IMR-90 (cell line): Measurements from ENCODE around the gene EPS15. TPM values are rescaled to one million over a fixed set of nuclear protein-coding genes. Genes with fewer than 3 reads are reported as not detected.
A peak's percentile ranks its signal among the peaks of the same experiment; 100 is the strongest.

Source experiments
- ATAC-seq: fragments of 200-7000 bp; cut with Tn5 transposase; 2 replicates; pipeline ENCODE4 v1.9.1; 2020; ENCODE audit warnings: low read depth, mild to moderate bottlenecking, moderate library complexity
- BruUV-seq: library from RNA; stranded (reverse); fragments of 400-500 nt; replicated peaks from 2 replicates; lab custom pipeline; 2021; lab: Mats Ljungman, UMichigan
- CTCF ChIA-PET: fragments of 300-600 bp; formaldehyde crosslinking; extraction: SDS; loops from one replicate; lab custom pipeline; 2021; ENCODE audit warnings: antibody characterized with exemption; lab: Yijun Ruan, JAX
- POLR2A ChIA-PET: fragments of 300-600 bp; sonication (Branson Sonifier 250); formaldehyde crosslinking; loops from one replicate; lab custom pipeline; 2022; ENCODE audit warnings: antibody characterized with exemption; ENCODE audit not compliant: unreplicated experiment; lab: Charles Lee
- DNase-seq: peaks from one replicate; pipeline ENCODE4 v3.0.0; 2013
- H2AFZ ChIP-seq: replicated peaks from 2 replicates; pipeline ENCODE3; 2013; ENCODE audit warnings: low read length, mild to moderate bottlenecking; ENCODE audit not compliant: poor library complexity
- H2AK5ac ChIP-seq: 2 replicates; pipeline ENCODE4 v1.6.1; 2013; ENCODE audit warnings: low read depth, low read length, inconsistent platforms
- H2AK9ac ChIP-seq: replicated peaks from 2 replicates; pipeline ENCODE3; 2013; ENCODE audit warnings: mild to moderate bottlenecking, low read depth, low read length, moderate library complexity; ENCODE audit not compliant: poor library complexity
- H2BK120ac ChIP-seq: 2 replicates; pipeline ENCODE4 v1.6.1; 2013; ENCODE audit warnings: low read depth, low read length, inconsistent platforms
- H2BK15ac ChIP-seq: 3 replicates; pipeline ENCODE4 v1.6.1; 2013; ENCODE audit warnings: low read depth, low read length, inconsistent platforms
- H2BK20ac ChIP-seq: 2 replicates; pipeline ENCODE4 v1.6.1; 2013; ENCODE audit warnings: low read depth, mild to moderate bottlenecking, inconsistent platforms, low read length, moderate library complexity
- H2BK5ac ChIP-seq: 2 replicates; pipeline ENCODE4 v1.6.1; 2013; ENCODE audit warnings: mild to moderate bottlenecking, low read depth, low read length, inconsistent platforms; ENCODE audit not compliant: poor library complexity, severe bottlenecking
- H3K14ac ChIP-seq: replicated peaks from 2 replicates; pipeline ENCODE4 v1.6.1; 2013; ENCODE audit warnings: low read depth, low read length, inconsistent platforms
- H3K18ac ChIP-seq: 2 replicates; pipeline ENCODE4 v1.6.1; 2013; ENCODE audit warnings: low read depth, low read length, control low read depth
- H3K23ac ChIP-seq: 2 replicates; pipeline ENCODE4 v1.6.1; 2013; ENCODE audit warnings: low read depth, low read length, inconsistent platforms
- H3K27ac ChIP-seq: 2 replicates; pipeline ENCODE4 v1.5.1; 2013; ENCODE audit warnings: mild to moderate bottlenecking, control low read depth, low read length; ENCODE audit not compliant: insufficient read depth
- H3K27me3 ChIP-seq: 2 replicates; pipeline ENCODE4 v1.6.1; 2013; ENCODE audit warnings: low read length; ENCODE audit not compliant: control insufficient read depth, insufficient read depth
- H3K36me3 ChIP-seq: 2 replicates; pipeline ENCODE4 v1.6.1; 2013; ENCODE audit warnings: low read length, mixed read lengths; ENCODE audit not compliant: control insufficient read depth, insufficient read depth
- H3K4ac ChIP-seq: 2 replicates; pipeline ENCODE4 v1.6.1; 2013; ENCODE audit warnings: low read depth, low read length, inconsistent platforms
- H3K4me1 ChIP-seq: 2 replicates; pipeline ENCODE4 v1.6.1; 2013; ENCODE audit warnings: low read length, mixed read lengths; ENCODE audit not compliant: control insufficient read depth, insufficient read depth
- H3K4me2 ChIP-seq: 2 replicates; pipeline ENCODE4 v1.6.1; 2013; ENCODE audit warnings: low read depth, mild to moderate bottlenecking, control low read depth, low read length, moderate library complexity
- H3K4me3 ChIP-seq: 2 replicates; pipeline ENCODE4 v1.5.1; 2013; ENCODE audit warnings: low read depth, mild to moderate bottlenecking, control low read depth, low read length, moderate library complexity; ENCODE audit not compliant: insufficient read depth
- H3K56ac ChIP-seq: 2 replicates; pipeline ENCODE4 v1.6.1; 2013; ENCODE audit warnings: low read length, inconsistent platforms; ENCODE audit not compliant: insufficient read depth; ENCODE audit errors: extremely low read depth
- H3K79me1 ChIP-seq, 2 experiments: 2 replicates each; pipeline ENCODE4 v1.6.1; 2013; ENCODE audit warnings: low read length in 2 of 2, inconsistent platforms in 1 of 2, low read depth in 1 of 2
- H3K9ac ChIP-seq: 2 replicates; pipeline ENCODE4 v1.6.1; 2013; ENCODE audit warnings: low read depth, low read length, control low read depth
- H3K9me1 ChIP-seq: 2 replicates; pipeline ENCODE4 v1.6.1; 2013; ENCODE audit warnings: low read length, inconsistent platforms; ENCODE audit not compliant: insufficient read depth
- H3K9me3 ChIP-seq: 2 replicates; pipeline ENCODE4 v1.6.1; 2013; ENCODE audit warnings: low read length; ENCODE audit not compliant: control insufficient read depth, insufficient read depth
- H4K20me1 ChIP-seq: 2 replicates; pipeline ENCODE4 v1.6.1; 2013; ENCODE audit warnings: low read length, inconsistent platforms; ENCODE audit not compliant: insufficient read depth
- H4K5ac ChIP-seq: 2 replicates; pipeline ENCODE4 v1.6.1; 2013; ENCODE audit warnings: mild to moderate bottlenecking, low read depth, low read length, control low read depth
- H4K8ac ChIP-seq, 2 experiments: 2 replicates each; pipeline ENCODE4 v1.6.1; 2013; ENCODE audit warnings: low read depth in 2 of 2, low read length in 2 of 2, control low read depth in 1 of 2, inconsistent platforms in 1 of 2
- H4K91ac ChIP-seq: 2 replicates; pipeline ENCODE4 v1.6.1; 2013; ENCODE audit warnings: low read depth, low read length, inconsistent platforms; ENCODE audit not compliant: insufficient read depth
- MXI1 ChIP-seq: IDR thresholded peaks from 2 replicates; pipeline ENCODE4 v1.6.1; 2012; ENCODE audit warnings: low read depth, mild to moderate bottlenecking, low read length, moderate library complexity, borderline replicate concordance
- SMC3 ChIP-seq: fragments of 150-350 bp; IDR thresholded peaks from 2 replicates; pipeline ENCODE4 v1.6.1; 2016; ENCODE audit warnings: low read depth, mild to moderate bottlenecking, antibody characterized with exemption, low read length, moderate library complexity
- WGBS, 2 experiments: methylation state at CpG; one replicate each; pipeline versions ENCODE4 v1.1.5 to v1.1.7; 2013; ENCODE audit warnings: missing lambda C conversion rate in 2 of 2; ENCODE audit not compliant: insufficient read length in 1 of 2; ENCODE audit errors: extremely low coverage in 2 of 2; 5-methylcytosine and 5-hydroxymethylcytosine counted together
- dilution Hi-C: fragments of 300-500 bp; cut with HindIII; formaldehyde crosslinking; loops from one replicate; pipeline ENCODE4 v1.14.3; 2018; ENCODE audit warnings: low sequenced_read_pairs; ENCODE audit not compliant: unreplicated experiment
- in situ Hi-C: fragments of 300-500 bp; cut with MboI; formaldehyde crosslinking; loops from 3 replicates; pipeline ENCODE4 v1.14.3; 2019; ENCODE audit warnings: low sequenced_read_pairs, inconsistent platforms, mixed read lengths
- intact Hi-C: fragments of 100-400 bp; cut with micrococcal nuclease; formaldehyde crosslinking; loops from 2 replicates; pipeline ENCODE4 v1.10.0; 2022
- polyA plus RNA-seq, 3 experiments: library from polyadenylated mRNA; depleted of rRNA; stranded (reverse); fragments of >200 nt; gene quantifications; 2 replicates each; pipeline ENCODE4 v1.2.3, GENCODE V29; 2012; ENCODE audit warnings: low replicate concordance in 1 of 3
- total RNA-seq: library from RNA; depleted of rRNA; stranded (reverse); fragments of >200 nt; gene quantifications from 2 replicates; pipeline ENCODE4 v1.2.3, GENCODE V29; 2012

The EPS15 gene
- total and polyA plus RNA-seq, 2 of the 4 experiments (the other 2 are of a cell fraction) = 17.6 to 38.0 TPM

- Histone ChIP-seq H2AK9ac (peak overlapping the region; percentile 90), H3K4ac (peak overlapping the region; percentile 47), H3K36me3 (no peaks in the 10 kb centered on the region), H2AFZ (peak overlapping the region; percentile 96), H3K56ac (peak overlapping the region; percentile 39), H3K9ac (peak overlapping the region; percentile 95), H3K4me2 (peak overlapping the region; percentile 81), H3K14ac (peak overlapping the region; percentile 69), H3K4me3 (peak overlapping the region; percentile 98), H2BK120ac (no peak overlapping the region; the same call in 1 of the 2 replicates), H3K27me3 (no peaks in the 10 kb centered on the region), H3K79me1 (peaks cover 8 to 31% of the 10 kb centered on the region in 2 experiments; a peak in 3 of 4 replicates), H4K20me1 (peaks cover 7% of the 10 kb centered on the region; the same call in 1 of the 2 replicates), H3K23ac (peak overlapping the region; percentile 68), H2BK20ac (no peak overlapping the region), H4K8ac (peak overlapping the region; percentile 8 to 59; a peak in 3 of 4 replicates), H2BK5ac (peak overlapping the region; percentile 68), H3K18ac (peak overlapping the region; percentile 31; the same call in 1 of the 2 replicates), H3K9me3 (no peaks in the 10 kb centered on the region), H3K4me1 (peaks cover 9% of the 10 kb centered on the region), H3K9me1 (0 out of 2 replicates have a peak, but pooled peaks cover 8% of the 10 kb centered on the region), H4K5ac (no peak overlapping the region), H2AK5ac (peak overlapping the region; percentile 20), H2BK15ac (no peak overlapping the region), H3K27ac (peak overlapping the region; percentile 66), H4K91ac (0 out of 2 replicates have a peak overlapping the region, but pooled peaks have one; percentile 32)
- dilution Hi-C loops = no loop called here
- ATAC-seq (peak; percentile 10; the same call in 1 of the 2 replicates), DNase-seq (peak; percentile 28)
- POLR2A ChIA-PET = no interaction called here
- WGBS, 2 experiments = 0% methylated on average over 4 of the region's 20 CpGs; no CpG with 5 or more reads in 1 of the 2 experiments
- BruUV-seq = no TSS peak
- no peak for TF ChIP-seq SMC3
- peak; percentile 51; the same call in 1 of the 2 replicates for TF ChIP-seq MXI1
- CTCF ChIA-PET = no interaction called here
- intact Hi-C loops = loop anchor here (5.0 kb wide), 1 partner anchor 96 kb away; no protein-coding TSS in a partner anchor
- in situ Hi-C loops = no loop called here
Measured at GRCh38 chr1:51518033-51518585, 957 bp downstream of the EPS15 start.
